Esophagus squamous epithelium (tissue), 4 donors: Measurements from ENCODE around the gene FBXO10.
"Not testable (repeated sequence)": the region's sequence is repeated elsewhere in the genome, so short reads cannot be mapped to it uniquely, and the experiment has no call there.

Experiments
- POLR2A ChIP-seq, 4 donors: fragments of 450-650 bp; IDR thresholded peaks; one replicate each; pipeline ENCODE4 v1.6.1; 2017; ENCODE audit warnings: antibody characterized with exemption in 4 of 4, mild to moderate bottlenecking in 4 of 4, moderate library complexity in 3 of 4
- TF ChIP-seq, protein P1 (sequence below), 6 experiments: fragments of 450-650 bp in 4 of 6; fragments of 200-600 bp in 2 of 6; sonication (generic) in 2 of 6; IDR thresholded peaks; one replicate each; pipeline ENCODE4 v1.5.1; 2016 to 2019; ENCODE audit warnings: antibody characterized with exemption in 6 of 6, mild to moderate bottlenecking in 4 of 6, moderate library complexity in 4 of 6

- not testable (repeated sequence) for TF ChIP-seq POLR2A (IDR thresholded peaks at IDR 0.05)
- TF ChIP-seq, protein P1, sequence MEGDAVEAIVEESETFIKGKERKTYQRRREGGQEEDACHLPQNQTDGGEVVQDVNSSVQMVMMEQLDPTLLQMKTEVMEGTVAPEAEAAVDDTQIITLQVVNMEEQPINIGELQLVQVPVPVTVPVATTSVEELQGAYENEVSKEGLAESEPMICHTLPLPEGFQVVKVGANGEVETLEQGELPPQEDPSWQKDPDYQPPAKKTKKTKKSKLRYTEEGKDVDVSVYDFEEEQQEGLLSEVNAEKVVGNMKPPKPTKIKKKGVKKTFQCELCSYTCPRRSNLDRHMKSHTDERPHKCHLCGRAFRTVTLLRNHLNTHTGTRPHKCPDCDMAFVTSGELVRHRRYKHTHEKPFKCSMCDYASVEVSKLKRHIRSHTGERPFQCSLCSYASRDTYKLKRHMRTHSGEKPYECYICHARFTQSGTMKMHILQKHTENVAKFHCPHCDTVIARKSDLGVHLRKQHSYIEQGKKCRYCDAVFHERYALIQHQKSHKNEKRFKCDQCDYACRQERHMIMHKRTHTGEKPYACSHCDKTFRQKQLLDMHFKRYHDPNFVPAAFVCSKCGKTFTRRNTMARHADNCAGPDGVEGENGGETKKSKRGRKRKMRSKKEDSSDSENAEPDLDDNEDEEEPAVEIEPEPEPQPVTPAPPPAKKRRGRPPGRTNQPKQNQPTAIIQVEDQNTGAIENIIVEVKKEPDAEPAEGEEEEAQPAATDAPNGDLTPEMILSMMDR (IDR thresholded peaks at IDR 0.05), result not testable (repeated sequence)
These were observed 102.2 kb downstream of the FBXO10 start for GRCh38 chr9:37473982-37474381.
